CD14-positive monocyte (primary cell): ENCODE results near the gene MRGPRF. TPM values are rescaled to one million over a fixed set of nuclear protein-coding genes. Genes with fewer than 3 reads are reported as not detected.
A peak's percentile ranks its signal among the peaks of the same experiment; 100 is the strongest.

Experiments used
- DNase-seq, 3 donors: peaks; one replicate each; pipeline ENCODE4 v3.0.0-alpha.2; 2011 to 2022
- H2AFZ ChIP-seq: 2 replicates; pipeline ENCODE4 v1.6.0; 2012; ENCODE audit warnings: mild to moderate bottlenecking, low read depth, low read length, inconsistent platforms; ENCODE audit not compliant: insufficient read depth, poor library complexity, severe bottlenecking
- H3K27ac ChIP-seq, 2 donors: 1 replicate in 1 of 2; 2 replicates in 1 of 2; pipeline ENCODE4 v1.5.1; 2012 to 2013; ENCODE audit warnings: low read length in 2 of 2, control low read depth in 1 of 2, inconsistent platforms in 1 of 2, low read depth in 1 of 2, mild to moderate bottlenecking in 1 of 2
- H3K27me3 ChIP-seq, 2 donors: one replicate each; pipeline versions ENCODE4 v1.6.0 to v1.6.1; 2011 to 2013; ENCODE audit warnings: low read length in 2 of 2; ENCODE audit not compliant: control insufficient read depth in 2 of 2, insufficient read depth in 2 of 2
- H3K36me3 ChIP-seq, 2 donors: replicated peaks in 1 of 2; 1 replicate in 1 of 2; 2 replicates in 1 of 2; pipeline versions ENCODE4 v1.5.1 to v1.6.1; 2012 to 2013; ENCODE audit warnings: low read length in 2 of 2, control low read depth in 1 of 2, inconsistent platforms in 1 of 2, mild to moderate bottlenecking in 1 of 2; ENCODE audit not compliant: insufficient read depth in 2 of 2, control insufficient read depth in 1 of 2
- H3K4me1 ChIP-seq, 2 donors: 1 replicate in 1 of 2; 2 replicates in 1 of 2; pipeline versions ENCODE4 v1.5.1 to v1.6.1; 2012 to 2013; ENCODE audit warnings: low read length in 2 of 2, control low read depth in 1 of 2, inconsistent platforms in 1 of 2, mild to moderate bottlenecking in 1 of 2, moderate library complexity in 1 of 2; ENCODE audit not compliant: insufficient read depth in 2 of 2, control insufficient read depth in 1 of 2
- H3K4me2 ChIP-seq: replicated peaks from 2 replicates; pipeline ENCODE3; 2012; ENCODE audit warnings: low read length, moderate library complexity, mild to moderate bottlenecking; ENCODE audit not compliant: poor library complexity, severe bottlenecking; ENCODE audit errors: extremely low read depth
- H3K4me3 ChIP-seq, 3 experiments: fragments of 200-600 bp in 1 of 3; sonication (generic) in 1 of 3; replicated peaks in 1 of 3; 1 replicate in 2 of 3; 2 replicates in 1 of 3; pipeline ENCODE4 v1.5.1; 2011 to 2013; ENCODE audit warnings: low read length in 3 of 3, mild to moderate bottlenecking in 3 of 3, control low read depth in 2 of 3, low read depth in 2 of 3, inconsistent platforms in 1 of 3, moderate library complexity in 1 of 3
- H3K79me2 ChIP-seq: 2 replicates; pipeline ENCODE4 v1.6.0; 2012; ENCODE audit warnings: mild to moderate bottlenecking, control low read depth, inconsistent platforms, low read length, moderate library complexity; ENCODE audit not compliant: insufficient read depth
- H3K9ac ChIP-seq: 2 replicates; pipeline ENCODE4 v1.6.0; 2017; ENCODE audit warnings: low read length, mild to moderate bottlenecking; ENCODE audit not compliant: insufficient read depth, poor library complexity, severe bottlenecking
- H3K9me3 ChIP-seq, 2 donors: replicated peaks in 1 of 2; 1 replicate in 1 of 2; 2 replicates in 1 of 2; pipeline versions ENCODE4 v1.5.1 to v1.6.1; 2012 to 2013; ENCODE audit warnings: low read length in 2 of 2, control low read depth in 1 of 2; ENCODE audit not compliant: control insufficient read depth in 1 of 2, insufficient read depth in 1 of 2
- H4K20me1 ChIP-seq: 2 replicates; pipeline ENCODE4 v1.6.0; 2012; ENCODE audit warnings: mild to moderate bottlenecking, low read length, control low read depth, moderate library complexity; ENCODE audit not compliant: insufficient read depth
- H3K27ac Mint-ChIP-seq, 7 donors: one replicate each; pipeline ENCODE4 v1.8.0; 2020; ENCODE audit warnings: mild to moderate bottlenecking in 7 of 7, mixed read lengths in 7 of 7, moderate library complexity in 6 of 7, inconsistent platforms in 2 of 7
- H3K27me3 Mint-ChIP-seq, 3 donors: one replicate each; pipeline ENCODE4 v1.8.0; 2021 to 2022; ENCODE audit warnings: low read depth in 3 of 3, mild to moderate bottlenecking in 3 of 3, mixed read lengths in 3 of 3, moderate library complexity in 3 of 3, inconsistent platforms in 1 of 3
- H3K36me3 Mint-ChIP-seq, 2 donors: one replicate each; pipeline ENCODE4 v1.8.0; 2020; ENCODE audit warnings: mixed read lengths in 2 of 2, inconsistent platforms in 1 of 2, mild to moderate bottlenecking in 1 of 2
- H3K4me1 Mint-ChIP-seq: one replicate; pipeline ENCODE4 v1.8.0; 2020; ENCODE audit warnings: mild to moderate bottlenecking, mixed read lengths
- H3K4me3 Mint-ChIP-seq, 2 donors: one replicate each; pipeline ENCODE4 v1.8.0; 2020; ENCODE audit warnings: mild to moderate bottlenecking in 2 of 2, mixed read lengths in 2 of 2, moderate library complexity in 1 of 2
- H3K9me3 Mint-ChIP-seq, 7 donors: one replicate each; pipeline ENCODE4 v1.8.0; 2020 to 2022; ENCODE audit warnings: mixed read lengths in 7 of 7, mild to moderate bottlenecking in 6 of 7, moderate library complexity in 6 of 7, inconsistent platforms in 2 of 7
- WGBS: methylation state at CpG from one replicate; pipeline ENCODE4 v1.1.5; 2013; ENCODE audit warnings: missing lambda C conversion rate; ENCODE audit not compliant: insufficient coverage; 5-methylcytosine and 5-hydroxymethylcytosine counted together
- intact Hi-C, 2 donors: fragments of 100-400 bp; cut with micrococcal nuclease; formaldehyde crosslinking; loops; one replicate each; pipeline versions ENCODE4 v1.15.0 to v1.15.1; 2023
- polyA plus RNA-seq, 3 donors: library from polyadenylated mRNA; depleted of rRNA in 1 of 3; unstranded in 2 of 3; stranded (reverse) in 1 of 3; fragments of 300-500 nt in 2 of 3; fragments of >200 nt in 1 of 3; fragmentation: Illumina TruSeq in 2 of 3; gene quantifications; 1 replicate in 2 of 3; 2 replicates in 1 of 3; pipeline ENCODE4 v1.2.3, GENCODE V29; 2012 to 2021
- TF ChIP-seq, protein P1 (sequence below): fragments of 200-600 bp; IDR thresholded peaks from one replicate; pipeline ENCODE4 v1.8.0; 2022; ENCODE audit warnings: antibody characterized with exemption, mild to moderate bottlenecking

Gene MRGPRF
- polyA plus RNA-seq, 3 donors, result 0.22 to 0.23 TPM; not detected in 1

DNA sequence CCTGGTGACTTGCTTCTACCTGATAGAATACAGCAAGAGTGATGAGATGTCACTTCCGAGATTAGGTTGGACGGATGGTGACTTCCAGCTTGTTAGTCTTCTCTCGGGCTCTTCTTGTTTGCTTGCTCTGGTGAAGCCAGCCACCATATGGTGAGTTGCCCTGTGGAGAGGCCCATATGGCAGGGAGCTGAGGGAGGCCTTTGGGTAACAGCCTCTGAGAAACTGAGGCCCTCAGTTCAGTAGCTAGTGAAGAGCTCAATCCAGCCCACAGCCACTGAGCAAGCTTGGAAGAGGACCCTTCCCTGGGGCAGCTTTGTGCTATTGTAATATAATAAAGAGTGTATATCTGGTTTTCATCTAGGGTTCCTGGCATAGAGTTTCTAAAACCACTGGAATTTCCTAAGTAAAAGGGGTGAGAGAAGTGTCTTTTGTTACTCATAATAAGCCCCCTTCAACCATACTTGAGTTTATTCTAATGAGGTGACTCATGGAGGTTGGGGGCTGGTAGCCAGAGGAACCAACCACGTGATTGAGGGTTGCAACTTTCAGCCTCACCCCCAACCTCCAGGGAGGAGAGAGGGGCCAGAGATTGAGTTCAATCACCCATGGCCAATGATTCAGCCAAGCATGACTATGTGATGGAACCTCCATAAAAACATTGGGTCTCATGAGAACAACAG, 27.7 kb upstream of the MRGPRF start:
- Histone ChIP-seq H3K36me3 (no peaks in the 10 kb centered on the region), H3K4me2 (no peak overlapping the region), H3K27ac (peak overlapping the region in 1 of 2 donors; percentile 62), H3K4me3 (no peak overlapping the region), H3K9me3 (no peaks in the 10 kb centered on the region), H2AFZ (no peak overlapping the region), H3K27me3 (no peaks in the 10 kb centered on the region), H3K79me2 (no peaks in the 10 kb centered on the region), H3K4me1 (peaks cover 52 to 62% of the 10 kb centered on the region in 2 donors), H4K20me1 (no peaks in the 10 kb centered on the region), H3K9ac (no peak overlapping the region)
- peaks cover 54% of the 10 kb centered on the region for H3K4me1 Mint-ChIP-seq
- TF ChIP-seq, protein P1, sequence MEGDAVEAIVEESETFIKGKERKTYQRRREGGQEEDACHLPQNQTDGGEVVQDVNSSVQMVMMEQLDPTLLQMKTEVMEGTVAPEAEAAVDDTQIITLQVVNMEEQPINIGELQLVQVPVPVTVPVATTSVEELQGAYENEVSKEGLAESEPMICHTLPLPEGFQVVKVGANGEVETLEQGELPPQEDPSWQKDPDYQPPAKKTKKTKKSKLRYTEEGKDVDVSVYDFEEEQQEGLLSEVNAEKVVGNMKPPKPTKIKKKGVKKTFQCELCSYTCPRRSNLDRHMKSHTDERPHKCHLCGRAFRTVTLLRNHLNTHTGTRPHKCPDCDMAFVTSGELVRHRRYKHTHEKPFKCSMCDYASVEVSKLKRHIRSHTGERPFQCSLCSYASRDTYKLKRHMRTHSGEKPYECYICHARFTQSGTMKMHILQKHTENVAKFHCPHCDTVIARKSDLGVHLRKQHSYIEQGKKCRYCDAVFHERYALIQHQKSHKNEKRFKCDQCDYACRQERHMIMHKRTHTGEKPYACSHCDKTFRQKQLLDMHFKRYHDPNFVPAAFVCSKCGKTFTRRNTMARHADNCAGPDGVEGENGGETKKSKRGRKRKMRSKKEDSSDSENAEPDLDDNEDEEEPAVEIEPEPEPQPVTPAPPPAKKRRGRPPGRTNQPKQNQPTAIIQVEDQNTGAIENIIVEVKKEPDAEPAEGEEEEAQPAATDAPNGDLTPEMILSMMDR, result no peak
- H3K9me3 Mint-ChIP-seq, result no peaks in the 10 kb centered on the region
- no peaks in the 10 kb centered on the region for H3K36me3 Mint-ChIP-seq
- no peak overlapping the region for H3K4me3 Mint-ChIP-seq
- peak; percentile 51 to 88 (median 56) for DNase-seq
- intact Hi-C loops, result loop anchor here in 1 of 2 donors (10.0 kb wide), 1 partner anchor 254 kb away; the partner anchor contains the start of gene MYEOV
- 93% methylated on average over 3 of the region's 4 CpGs for WGBS
- peak overlapping the region in 6 of 7 donors; percentile 20 to 81 (median 71) for H3K27ac Mint-ChIP-seq
- peaks cover 0 to 2% (median 2%) of the 10 kb centered on the region in 3 donors for H3K27me3 Mint-ChIP-seq

DNA sequence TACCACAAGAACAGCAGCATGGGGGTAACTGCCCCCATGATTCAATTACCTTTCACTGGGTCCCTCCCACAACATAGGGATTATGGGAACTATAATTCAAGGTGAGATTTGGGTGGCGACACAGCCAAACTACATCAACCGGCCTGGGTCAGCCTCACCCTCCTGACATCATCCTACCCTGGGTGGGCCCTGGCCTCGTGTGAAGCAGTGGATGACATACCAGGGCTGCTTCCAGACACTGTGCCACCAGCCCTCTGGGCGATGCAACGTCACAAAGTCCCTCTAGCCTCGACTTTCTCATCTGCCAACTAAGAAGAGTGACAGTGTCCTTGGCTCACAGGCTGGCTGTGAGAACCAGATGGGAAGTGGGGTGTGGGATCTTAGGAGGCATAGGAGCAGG, 27.0 kb upstream of the MRGPRF start:
- TF ChIP-seq, protein P1, result no peak
- intact Hi-C loops, result loop anchor here in 1 of 2 donors (10.0 kb wide), 1 partner anchor 255 kb away; the partner anchor contains the start of gene MYEOV
- Histone ChIP-seq H3K9me3 (no peaks in the 10 kb centered on the region), H3K79me2 (no peaks in the 10 kb centered on the region), H3K36me3 (no peaks in the 10 kb centered on the region), H3K4me1 (peaks cover 52 to 62% of the 10 kb centered on the region in 2 donors), H3K4me2 (no peak overlapping the region), H2AFZ (no peak overlapping the region), H3K4me3 (no peak overlapping the region), H3K27me3 (no peaks in the 10 kb centered on the region), H3K9ac (no peak overlapping the region), H3K27ac (peak overlapping the region in 1 of 2 donors; percentile 62), H4K20me1 (no peaks in the 10 kb centered on the region)
- Mint-ChIP-seq H3K27me3 (peaks cover 0 to 2% (median 2%) of the 10 kb centered on the region in 3 donors), H3K36me3 (no peaks in the 10 kb centered on the region), H3K9me3 (no peaks in the 10 kb centered on the region), H3K27ac (peak overlapping the region; percentile 68 to 94 (median 87)), H3K4me3 (no peak overlapping the region), H3K4me1 (peaks cover 53% of the 10 kb centered on the region)
- no CpG with 5 or more reads among the region's 6 CpGs for WGBS
- DNase-seq, result no peak
